Fibroblast of lung (primary cell): ENCODE results near the gene PDIA5.

Experiments
- CTCF ChIP-seq, 2 donors: IDR thresholded peaks in 1 of 2; conservative IDR thresholded peaks in 1 of 2; 1 replicate in 1 of 2; 2 replicates in 1 of 2; pipeline ENCODE4 v1.5.1; 2011 to 2012; ENCODE audit warnings: low read length in 2 of 2, control low read depth in 1 of 2, inconsistent platforms in 1 of 2, low read depth in 1 of 2, mild to moderate bottlenecking in 1 of 2
- EZH2 ChIP-seq: IDR thresholded peaks from 2 replicates; pipeline ENCODE4 v1.5.1; 2012; ENCODE audit warnings: low read length, control low read depth, mild to moderate bottlenecking; ENCODE audit errors: missing control alignments

DNA sequence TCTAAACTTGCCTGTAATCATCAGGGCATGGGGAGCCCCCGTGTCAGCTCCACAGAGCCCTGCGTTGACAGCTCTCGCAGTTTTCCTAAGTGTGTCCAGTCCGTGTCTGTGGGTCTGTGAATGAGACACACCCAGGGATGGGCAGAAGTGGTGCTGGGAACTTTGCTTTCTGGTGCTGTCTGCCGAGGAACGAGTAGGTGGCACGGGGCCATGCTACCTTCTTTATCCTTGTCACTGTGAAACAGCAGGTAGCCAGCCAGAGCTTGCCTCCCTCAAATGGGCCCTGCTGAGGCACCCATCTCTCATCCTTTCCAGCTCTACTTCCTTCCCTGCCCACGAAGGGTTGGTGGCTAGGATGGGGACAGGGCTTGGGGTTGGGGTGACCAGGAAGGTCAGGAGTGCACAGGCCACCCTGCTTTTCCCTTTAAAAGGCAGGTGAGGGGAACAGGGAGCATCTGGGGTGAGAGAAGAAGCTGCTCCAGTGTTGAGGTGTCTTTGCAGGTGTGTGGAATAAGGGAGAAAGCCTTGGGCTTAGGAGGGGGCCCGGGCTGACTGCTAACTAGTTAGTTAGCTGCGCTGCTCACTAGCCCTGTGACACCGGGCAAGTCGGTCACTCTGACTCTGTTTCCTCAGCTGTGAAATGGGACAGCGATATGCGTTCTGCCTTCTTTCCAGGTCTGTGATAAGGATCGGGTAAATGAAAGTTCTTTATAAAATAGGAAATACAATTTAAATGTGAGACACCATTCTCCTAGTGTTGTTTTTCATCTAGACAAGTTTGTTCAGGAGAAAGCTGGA lies 27.9 kb downstream of the PDIA5 start:
- no peak for TF ChIP-seq CTCF (conservative IDR thresholded peaks at IDR 0.05 in 1 of 2, IDR thresholded peaks at IDR 0.05 in 1 of 2; ENCODE audit: low read depth in 1 of 2, low read length in 2 of 2)
- TF ChIP-seq EZH2: no peak
